LNCaP clone FGC (cell line): ENCODE data around the gene HAPSTR1.

ENCODE experiments used
- DNase-seq: peaks from one replicate; pipeline ENCODE4 v3.0.0-alpha.2; 2011; ENCODE audit warnings: low read depth
- H3K4me3 ChIP-seq: 2 replicates; pipeline ENCODE4 v1.5.1; 2011; ENCODE audit warnings: mild to moderate bottlenecking, low read depth, low read length, control low read depth
- TF ChIP-seq, protein P1 (sequence below): IDR thresholded peaks from 2 replicates; pipeline ENCODE4 v1.5.1; 2012; ENCODE audit warnings: mild to moderate bottlenecking; ENCODE audit not compliant: control insufficient read depth, insufficient read depth; ENCODE audit errors: extremely low read depth

The HAPSTR1 gene

DNA sequence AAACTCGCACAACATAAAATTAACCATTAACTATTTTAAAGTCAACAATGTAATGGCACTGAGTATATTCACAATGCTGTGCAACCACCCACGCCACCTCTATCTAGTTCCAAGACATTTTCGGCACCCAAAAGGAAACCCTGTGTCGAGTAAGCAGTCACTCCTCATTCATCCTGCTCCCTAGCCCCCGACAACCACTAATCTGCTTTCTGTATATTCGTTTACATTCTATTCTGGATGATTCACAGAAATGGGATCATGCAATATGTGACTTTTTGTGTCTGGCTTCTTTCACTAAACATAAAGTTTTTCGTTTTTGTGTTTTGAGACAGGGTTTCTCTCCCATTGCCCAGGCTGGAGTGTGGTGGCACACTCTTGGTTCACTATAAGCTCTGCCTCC is 42.2 kb upstream of the HAPSTR1 start:
- no peak overlapping the region for H3K4me3 ChIP-seq
- TF ChIP-seq, protein P1, sequence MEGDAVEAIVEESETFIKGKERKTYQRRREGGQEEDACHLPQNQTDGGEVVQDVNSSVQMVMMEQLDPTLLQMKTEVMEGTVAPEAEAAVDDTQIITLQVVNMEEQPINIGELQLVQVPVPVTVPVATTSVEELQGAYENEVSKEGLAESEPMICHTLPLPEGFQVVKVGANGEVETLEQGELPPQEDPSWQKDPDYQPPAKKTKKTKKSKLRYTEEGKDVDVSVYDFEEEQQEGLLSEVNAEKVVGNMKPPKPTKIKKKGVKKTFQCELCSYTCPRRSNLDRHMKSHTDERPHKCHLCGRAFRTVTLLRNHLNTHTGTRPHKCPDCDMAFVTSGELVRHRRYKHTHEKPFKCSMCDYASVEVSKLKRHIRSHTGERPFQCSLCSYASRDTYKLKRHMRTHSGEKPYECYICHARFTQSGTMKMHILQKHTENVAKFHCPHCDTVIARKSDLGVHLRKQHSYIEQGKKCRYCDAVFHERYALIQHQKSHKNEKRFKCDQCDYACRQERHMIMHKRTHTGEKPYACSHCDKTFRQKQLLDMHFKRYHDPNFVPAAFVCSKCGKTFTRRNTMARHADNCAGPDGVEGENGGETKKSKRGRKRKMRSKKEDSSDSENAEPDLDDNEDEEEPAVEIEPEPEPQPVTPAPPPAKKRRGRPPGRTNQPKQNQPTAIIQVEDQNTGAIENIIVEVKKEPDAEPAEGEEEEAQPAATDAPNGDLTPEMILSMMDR, result no peak
- DNase-seq, result no peak

GRCh38 chr16:9050102-9050830 is 41.2 kb upstream of the HAPSTR1 start:
- no peak for DNase-seq
- TF ChIP-seq, protein P1, result peak; percentile 20; the same call in 1 of the 2 replicates
- no peak overlapping the region for H3K4me3 ChIP-seq

- no peak overlapping the region for H3K4me3 ChIP-seq
- DNase-seq, result peak; percentile 40
- TF ChIP-seq, protein P1, result no peak
Observed at GRCh38 chr16:9053006-9053601, 38.3 kb upstream of the HAPSTR1 start.

- TF ChIP-seq, protein P1, result no peak
- no peak overlapping the region for H3K4me3 ChIP-seq
- DNase-seq, result no peak
Observed at GRCh38 chr16:9054460-9054859, 37.0 kb upstream of the HAPSTR1 start.

DNA sequence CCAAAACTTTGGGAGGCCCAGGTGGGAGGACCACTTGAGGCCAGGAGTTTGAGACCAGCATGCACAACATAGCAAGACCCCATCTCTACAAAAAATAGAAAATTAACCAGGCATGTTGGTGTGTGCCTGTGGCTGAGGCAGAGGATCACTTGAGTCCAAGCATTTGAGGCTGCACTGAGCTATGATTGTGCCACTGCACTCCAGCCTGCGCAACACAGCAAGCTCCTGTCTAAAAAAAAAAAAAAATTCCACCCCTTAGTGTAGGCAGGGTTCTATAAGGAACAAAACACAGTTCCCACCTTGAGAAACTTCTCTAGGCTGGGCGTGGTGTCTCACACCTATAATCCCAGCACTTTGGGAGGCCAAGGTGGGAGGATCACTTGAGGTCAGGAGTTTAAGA is 36.3 kb upstream of the HAPSTR1 start:
- TF ChIP-seq, protein P1, result no peak
- no peak for DNase-seq
- H3K4me3 ChIP-seq, result no peak overlapping the region

DNA sequence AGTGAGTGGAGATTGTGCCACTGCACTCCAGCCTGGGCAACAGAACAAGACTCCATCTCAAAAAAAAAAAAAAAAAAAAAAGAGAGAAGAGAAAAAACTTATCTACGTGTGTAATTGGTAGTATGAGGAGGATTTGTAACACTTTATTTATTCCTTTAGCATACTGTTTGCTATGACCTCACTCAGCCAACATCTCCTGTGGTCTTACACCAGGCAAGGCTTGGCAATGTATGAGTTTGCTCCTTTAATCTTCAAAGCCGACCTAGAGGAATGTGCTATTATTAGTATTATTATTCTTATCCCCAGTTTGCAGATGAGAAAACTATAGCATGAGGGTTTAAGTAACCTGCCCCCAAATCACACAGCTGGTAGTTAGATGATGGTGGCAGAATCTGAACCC is 35.8 kb upstream of the HAPSTR1 start:
- TF ChIP-seq, protein P1, result no peak
- no peak for DNase-seq

More for the DNA sequence above, 35.8 kb upstream of the HAPSTR1 start:
- no peak overlapping the region for H3K4me3 ChIP-seq
